Hematopoietic multipotent progenitor cell treated with erythropoietin and hydrocortisone succinate and interleukin-3 and kit ligand, for 6 days (in vitro differentiated cells): ENCODE data around the gene ADAMTS14.

ENCODE experiments used
- DNase-seq: peaks from one replicate; pipeline ENCODE4 v3.0.0-alpha.2; 2015

ADAMTS14 gene

GRCh38 chr10:70791386-70792039 is 119.2 kb downstream of the ADAMTS14 start:
- DNase-seq = no peak

GRCh38 chr10:70795613-70796012 is 123.3 kb downstream of the ADAMTS14 start:
- no peak for DNase-seq

GRCh38 chr10:70797840-70798239 is 125.5 kb downstream of the ADAMTS14 start:
- no peak for DNase-seq

- DNase-seq = no peak
Observed at GRCh38 chr10:70799124-70799523, 126.8 kb downstream of the ADAMTS14 start.

GRCh38 chr10:70801854-70802253 is 129.5 kb downstream of the ADAMTS14 start:
- no peak for DNase-seq

- no peak for DNase-seq
Observed at GRCh38 chr10:70803775-70804420, 131.6 kb downstream of the ADAMTS14 start.

- DNase-seq = no peak
Observed at GRCh38 chr10:70804421-70804808, 132.1 kb downstream of the ADAMTS14 start.

- no peak for DNase-seq
Observed at GRCh38 chr10:70805619-70806215, 133.4 kb downstream of the ADAMTS14 start.

- DNase-seq = no peak
Observed at GRCh38 chr10:70806841-70807240, 134.5 kb downstream of the ADAMTS14 start.

- DNase-seq = no peak
Observed at GRCh38 chr10:70807556-70807955, 135.2 kb downstream of the ADAMTS14 start.

GRCh38 chr10:70809011-70809611 is 136.8 kb downstream of the ADAMTS14 start:
- no peak for DNase-seq

- DNase-seq = no peak
Observed at GRCh38 chr10:70809726-70810125, 137.4 kb downstream of the ADAMTS14 start.

GRCh38 chr10:70810967-70811366 is 138.7 kb downstream of the ADAMTS14 start:
- no peak for DNase-seq

GRCh38 chr10:70811881-70812280 is 139.6 kb downstream of the ADAMTS14 start:
- DNase-seq = no peak
